HG03097 (cell line): ENCODE data around the gene ATRNL1.

Experiments used
- ATAC-seq: cut with Tn5 transposase; IDR thresholded peaks from one replicate; pipeline ENCODE4 v1.9.1; 2021; ENCODE audit not compliant: unreplicated experiment, low FRiP score

Gene ATRNL1, protein sequence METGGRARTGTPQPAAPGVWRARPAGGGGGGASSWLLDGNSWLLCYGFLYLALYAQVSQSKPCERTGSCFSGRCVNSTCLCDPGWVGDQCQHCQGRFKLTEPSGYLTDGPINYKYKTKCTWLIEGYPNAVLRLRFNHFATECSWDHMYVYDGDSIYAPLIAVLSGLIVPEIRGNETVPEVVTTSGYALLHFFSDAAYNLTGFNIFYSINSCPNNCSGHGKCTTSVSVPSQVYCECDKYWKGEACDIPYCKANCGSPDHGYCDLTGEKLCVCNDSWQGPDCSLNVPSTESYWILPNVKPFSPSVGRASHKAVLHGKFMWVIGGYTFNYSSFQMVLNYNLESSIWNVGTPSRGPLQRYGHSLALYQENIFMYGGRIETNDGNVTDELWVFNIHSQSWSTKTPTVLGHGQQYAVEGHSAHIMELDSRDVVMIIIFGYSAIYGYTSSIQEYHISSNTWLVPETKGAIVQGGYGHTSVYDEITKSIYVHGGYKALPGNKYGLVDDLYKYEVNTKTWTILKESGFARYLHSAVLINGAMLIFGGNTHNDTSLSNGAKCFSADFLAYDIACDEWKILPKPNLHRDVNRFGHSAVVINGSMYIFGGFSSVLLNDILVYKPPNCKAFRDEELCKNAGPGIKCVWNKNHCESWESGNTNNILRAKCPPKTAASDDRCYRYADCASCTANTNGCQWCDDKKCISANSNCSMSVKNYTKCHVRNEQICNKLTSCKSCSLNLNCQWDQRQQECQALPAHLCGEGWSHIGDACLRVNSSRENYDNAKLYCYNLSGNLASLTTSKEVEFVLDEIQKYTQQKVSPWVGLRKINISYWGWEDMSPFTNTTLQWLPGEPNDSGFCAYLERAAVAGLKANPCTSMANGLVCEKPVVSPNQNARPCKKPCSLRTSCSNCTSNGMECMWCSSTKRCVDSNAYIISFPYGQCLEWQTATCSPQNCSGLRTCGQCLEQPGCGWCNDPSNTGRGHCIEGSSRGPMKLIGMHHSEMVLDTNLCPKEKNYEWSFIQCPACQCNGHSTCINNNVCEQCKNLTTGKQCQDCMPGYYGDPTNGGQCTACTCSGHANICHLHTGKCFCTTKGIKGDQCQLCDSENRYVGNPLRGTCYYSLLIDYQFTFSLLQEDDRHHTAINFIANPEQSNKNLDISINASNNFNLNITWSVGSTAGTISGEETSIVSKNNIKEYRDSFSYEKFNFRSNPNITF (N-terminal part only)

DNA sequence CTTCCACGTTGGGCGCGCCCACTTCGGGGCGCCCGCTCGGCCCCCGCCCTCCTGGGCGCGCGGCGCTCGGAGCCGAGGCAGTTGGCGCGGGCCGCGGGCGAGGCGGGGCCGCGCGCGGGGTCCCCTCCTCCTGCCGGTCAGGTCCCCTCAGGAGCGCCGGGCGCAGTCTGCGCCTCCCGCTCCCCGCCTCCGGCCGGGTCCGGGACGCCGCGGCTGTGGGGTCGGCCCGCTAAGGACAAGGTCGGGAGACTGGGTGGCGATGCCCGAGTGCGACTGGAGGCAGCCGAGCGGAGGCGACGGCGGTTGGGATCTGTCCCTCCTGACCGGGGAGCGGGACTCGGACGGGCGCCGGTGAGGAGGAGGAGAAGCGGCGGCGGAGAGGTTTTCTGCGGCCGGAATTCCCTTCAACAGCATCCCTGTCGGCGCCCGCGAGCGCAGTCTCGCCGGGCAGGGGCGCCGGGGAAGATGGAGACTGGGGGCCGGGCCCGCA lies at the start of gene ATRNL1:
Gene ATRNL1, plus strand, starts transcription at position 80 of the 490 bp plus-strand sequence. Its CDS starts 386 bp downstream, at position 466.
- peak; percentile 69 for ATAC-seq

DNA sequence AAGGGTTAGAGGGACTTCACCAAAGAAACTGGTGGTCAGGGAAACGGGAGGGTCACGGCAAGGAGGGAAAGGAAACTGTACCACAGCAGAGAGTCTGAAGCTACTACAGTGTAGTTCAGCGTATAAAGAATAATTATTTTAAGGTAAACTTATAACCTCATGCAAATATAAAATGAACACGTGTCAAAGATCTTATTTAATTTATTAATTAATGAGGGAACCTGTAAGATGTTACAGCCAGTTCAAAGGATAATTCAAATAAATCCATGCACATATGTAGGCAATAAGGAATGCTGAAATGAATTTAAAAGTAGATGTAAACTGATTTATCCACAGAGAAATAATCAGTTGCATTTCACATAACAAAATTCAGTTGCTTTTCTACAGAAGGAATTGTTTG lies 49.4 kb upstream of the ATRNL1 start:
- no peak for ATAC-seq

GRCh38 chr10:115044891-115045290 lies 48.3 kb upstream of the ATRNL1 start:
- ATAC-seq, result no peak

DNA sequence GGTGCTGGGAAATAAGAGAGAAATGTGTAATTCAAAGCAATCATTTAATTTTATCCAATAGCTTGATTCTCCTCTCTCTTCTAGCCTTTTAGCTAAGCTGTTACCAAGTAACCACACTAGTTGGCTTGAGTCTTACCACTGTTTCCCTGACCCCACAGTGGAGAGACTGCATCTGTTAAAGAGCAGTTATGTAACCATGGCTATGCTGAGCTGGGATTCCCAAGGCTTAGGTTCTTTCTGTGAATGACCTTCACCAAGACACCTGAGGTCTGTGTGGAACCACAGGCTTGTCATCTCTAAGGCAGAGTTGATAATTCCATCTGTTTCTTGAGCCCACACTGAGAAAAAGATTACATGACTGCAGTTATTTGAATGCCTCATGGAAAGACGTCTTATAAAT lies 47.7 kb upstream of the ATRNL1 start:
- no peak for ATAC-seq

GRCh38 chr10:115046686-115047236 lies 46.4 kb upstream of the ATRNL1 start:
- no peak for ATAC-seq

DNA sequence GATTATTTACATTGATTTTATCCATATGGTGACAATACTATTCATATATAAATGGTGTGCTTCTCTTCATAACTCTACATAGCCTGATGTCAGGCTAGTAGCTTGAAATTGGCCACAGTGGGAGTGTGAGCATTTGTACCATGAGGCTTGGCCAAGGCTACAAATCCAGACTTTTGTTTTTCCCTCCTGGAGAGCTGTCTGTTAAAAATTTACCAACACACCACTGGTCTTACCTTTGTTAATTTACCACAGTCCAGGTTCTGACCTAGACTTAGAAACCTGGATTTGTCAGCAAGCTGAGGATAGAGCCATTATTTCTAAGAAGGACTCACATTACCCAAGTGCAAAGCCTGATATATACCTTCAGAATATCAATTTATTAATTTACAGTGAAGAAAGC lies 45.5 kb upstream of the ATRNL1 start:
- ATAC-seq, result no peak

GRCh38 chr10:115049318-115049717 lies 43.8 kb upstream of the ATRNL1 start:
- no peak for ATAC-seq

DNA sequence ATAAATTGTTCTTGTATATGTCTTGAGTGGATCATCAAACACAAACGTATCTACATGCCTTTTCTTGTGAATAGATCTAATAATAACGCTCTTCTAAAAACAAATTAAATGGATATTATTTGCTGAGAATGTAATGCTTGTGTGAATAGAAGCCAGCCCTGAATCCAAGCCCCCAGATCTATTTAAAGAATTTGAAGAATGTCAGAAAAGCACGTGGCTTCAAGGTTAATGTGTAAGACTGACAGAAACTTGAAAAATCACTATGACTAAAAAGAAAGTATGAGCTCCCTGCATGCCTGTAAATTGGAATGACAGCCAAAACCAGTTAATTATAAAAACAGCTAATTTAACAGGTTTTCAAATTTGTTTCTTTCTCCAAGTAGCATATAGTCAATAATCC lies 43.2 kb upstream of the ATRNL1 start:
- ATAC-seq, result no peak

GRCh38 chr10:115050375-115051010 lies 42.7 kb upstream of the ATRNL1 start:
- no peak for ATAC-seq

GRCh38 chr10:115051216-115051615 lies 41.9 kb upstream of the ATRNL1 start:
- ATAC-seq, result no peak

DNA sequence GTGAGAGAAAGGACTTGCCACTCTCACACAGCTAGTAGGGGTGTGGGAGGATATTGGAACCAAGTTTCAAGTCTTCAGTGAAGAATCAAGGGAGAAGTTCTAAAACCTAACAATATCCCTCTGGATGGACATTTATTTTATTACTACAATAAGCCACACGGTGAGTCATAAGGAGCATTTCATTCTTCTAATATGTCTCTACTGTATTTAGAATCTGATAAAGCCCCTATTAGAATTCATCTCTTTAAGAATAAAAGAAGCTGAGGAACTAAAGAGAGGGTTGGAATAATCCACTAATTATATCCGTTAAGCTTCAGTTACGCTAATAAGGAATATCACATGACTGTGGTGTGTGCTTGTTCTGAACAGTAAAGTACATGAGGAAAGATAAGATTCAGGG lies 40.9 kb upstream of the ATRNL1 start:
- ATAC-seq, result no peak

GRCh38 chr10:115052728-115053127 lies 40.4 kb upstream of the ATRNL1 start:
- ATAC-seq, result no peak

DNA sequence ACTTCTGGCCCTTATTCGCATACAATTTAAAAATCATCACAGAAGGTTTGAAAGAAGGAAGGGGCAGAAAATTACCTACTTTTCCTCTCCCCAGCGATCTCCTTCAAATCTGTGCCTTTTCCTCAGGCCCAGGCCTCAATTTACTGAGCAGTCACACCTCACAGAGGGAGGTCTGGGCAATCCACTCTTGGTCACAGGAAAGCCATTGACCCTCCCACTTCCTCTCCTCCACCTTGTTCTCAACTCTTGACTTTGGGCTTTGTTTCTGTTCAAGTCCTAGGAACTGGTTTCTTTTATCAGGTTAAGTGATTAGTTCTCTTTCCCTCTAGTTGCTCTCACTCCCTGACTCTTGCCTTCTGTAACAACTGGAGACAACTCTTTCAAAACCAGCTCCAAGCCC lies 37.0 kb upstream of the ATRNL1 start:
- ATAC-seq, result no peak

GRCh38 chr10:115059301-115059898 lies 33.8 kb upstream of the ATRNL1 start:
- no peak for ATAC-seq

DNA sequence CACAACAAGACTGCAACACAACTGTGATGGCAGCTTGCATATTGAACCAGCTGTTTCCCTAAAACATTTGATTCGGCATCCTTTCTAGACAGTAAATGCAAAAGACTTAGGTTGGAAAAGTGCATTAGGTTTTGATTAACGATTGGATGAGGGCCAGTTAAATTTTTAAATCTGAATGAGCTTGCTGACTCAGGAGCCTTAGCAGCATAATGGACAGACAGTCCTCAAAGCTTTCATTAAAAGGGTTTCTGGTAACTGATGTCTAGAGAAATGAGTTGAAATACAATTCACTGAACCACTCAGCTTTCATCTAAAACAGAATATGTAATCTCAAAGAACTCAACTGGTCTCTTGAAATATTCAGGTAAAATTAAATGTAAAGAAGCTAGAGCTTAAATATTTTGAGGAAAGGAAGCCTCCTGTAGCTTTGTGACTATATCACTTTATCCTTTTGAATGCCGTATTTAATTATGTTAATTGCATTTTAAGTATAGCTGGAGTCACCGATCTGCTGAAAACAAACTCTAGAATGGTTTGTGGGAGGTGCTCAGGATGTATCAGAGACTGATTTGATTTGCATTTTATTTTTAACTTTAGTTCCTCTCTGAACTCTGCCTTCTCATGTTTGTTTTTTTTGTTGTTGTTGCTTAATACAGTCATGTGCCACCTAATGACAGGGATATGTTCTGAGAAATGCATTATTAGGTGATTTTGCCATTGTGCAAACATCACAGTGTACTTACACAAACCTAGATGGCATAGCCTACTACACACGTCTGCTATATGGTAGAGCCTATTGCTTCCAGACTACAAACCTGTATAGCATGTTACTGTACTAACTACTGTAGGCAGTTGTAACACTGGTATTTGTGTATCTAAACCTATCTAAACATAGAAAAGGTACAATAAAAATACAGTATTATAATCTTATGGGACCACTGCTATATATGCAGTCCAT lies 29.2 kb upstream of the ATRNL1 start:
- no peak for ATAC-seq

DNA sequence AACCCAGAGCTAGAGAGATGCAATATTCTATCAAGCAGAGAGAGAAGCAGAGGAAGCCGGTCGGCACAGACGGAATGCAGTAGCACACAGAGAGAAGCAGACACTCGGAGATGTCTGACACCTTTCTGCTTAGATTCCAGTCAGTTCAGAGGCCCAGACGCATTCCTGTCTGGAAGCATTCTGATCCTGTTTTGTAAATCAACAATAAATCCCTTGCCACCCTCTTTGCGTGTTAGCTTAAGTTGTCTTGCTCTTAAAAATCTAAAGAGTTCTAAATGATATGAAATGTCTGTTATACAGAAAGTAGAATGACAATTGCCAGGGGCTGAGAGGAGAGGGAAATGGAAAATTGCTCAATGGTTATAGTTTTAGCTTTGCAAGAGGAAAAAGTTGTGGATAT lies 27.4 kb upstream of the ATRNL1 start:
- no peak for ATAC-seq

DNA sequence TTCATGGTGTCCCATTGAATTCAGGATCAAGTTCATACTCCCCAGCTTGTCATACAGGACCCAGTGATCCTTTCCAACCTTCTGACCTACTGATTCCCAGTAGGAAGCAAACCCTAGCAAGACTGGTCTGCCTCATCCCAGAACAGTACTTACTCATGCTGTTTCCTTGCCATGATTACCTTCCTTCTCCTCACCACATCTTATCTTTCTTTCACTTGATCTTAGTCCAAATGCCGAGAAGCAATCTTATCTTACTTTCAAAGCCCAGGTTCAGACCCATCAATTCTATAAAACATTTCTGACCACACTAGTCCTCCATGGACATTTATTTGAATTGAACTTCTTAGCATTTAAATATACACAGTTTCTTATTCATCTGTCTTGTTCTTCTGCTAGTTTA lies 26.6 kb upstream of the ATRNL1 start:
- ATAC-seq, result no peak

GRCh38 chr10:115073796-115074195 lies 19.4 kb upstream of the ATRNL1 start:
- ATAC-seq, result no peak

DNA sequence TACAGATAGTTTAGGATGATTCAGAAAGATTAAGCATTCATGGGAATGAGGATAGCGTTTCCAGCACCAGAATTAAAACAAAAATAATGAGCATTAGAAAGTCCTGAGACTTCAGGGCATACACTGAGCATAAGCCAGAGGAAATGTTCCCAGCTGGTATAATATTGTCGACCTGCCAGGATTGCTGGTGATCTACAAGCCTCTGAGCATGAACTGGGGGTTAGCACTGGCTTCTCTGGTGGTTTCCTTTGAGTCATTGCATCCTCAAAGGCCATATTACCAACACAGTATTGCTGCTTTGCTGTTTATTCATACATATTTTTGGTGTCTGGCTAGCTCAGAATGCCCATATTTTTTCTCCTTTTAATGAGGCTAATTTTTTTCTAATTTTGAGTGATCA lies 10.7 kb upstream of the ATRNL1 start:
- no peak for ATAC-seq
